HG03520 (cell line): Measurements from ENCODE around the gene GPR3.
"Not testable (repeated sequence)": the region's sequence is repeated elsewhere in the genome, so short reads cannot be mapped to it uniquely, and the experiment has no call there.

ENCODE experiments used
- ATAC-seq: cut with Tn5 transposase; IDR thresholded peaks from one replicate; pipeline ENCODE4 v1.9.1; 2021; ENCODE audit warnings: mild to moderate bottlenecking, moderate library complexity; ENCODE audit not compliant: unreplicated experiment

The GPR3 gene

GRCh38 chr1:27418326-27419185, 26.1 kb downstream of the GPR3 start:
- ATAC-seq: peak; percentile 55

DNA sequence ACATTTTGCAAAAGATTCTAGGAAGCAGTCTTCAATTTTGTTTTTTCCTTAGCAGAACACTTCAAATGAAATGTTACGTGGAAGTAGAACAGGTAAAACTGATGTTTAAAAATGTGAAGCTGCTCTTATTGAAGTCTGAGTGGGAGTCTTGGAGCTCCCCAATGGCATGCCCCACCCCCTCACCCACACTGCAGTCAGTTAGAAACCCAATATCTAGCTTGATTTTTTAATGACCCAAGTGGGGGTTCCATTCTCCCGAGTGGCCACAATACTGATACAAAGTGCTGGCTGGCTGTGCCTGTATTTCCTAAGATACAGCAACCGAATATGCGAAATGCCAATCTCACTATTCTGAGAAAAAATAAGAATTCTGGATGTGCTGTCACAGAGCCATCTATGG, 31.3 kb downstream of the GPR3 start:
- no peak for ATAC-seq

DNA sequence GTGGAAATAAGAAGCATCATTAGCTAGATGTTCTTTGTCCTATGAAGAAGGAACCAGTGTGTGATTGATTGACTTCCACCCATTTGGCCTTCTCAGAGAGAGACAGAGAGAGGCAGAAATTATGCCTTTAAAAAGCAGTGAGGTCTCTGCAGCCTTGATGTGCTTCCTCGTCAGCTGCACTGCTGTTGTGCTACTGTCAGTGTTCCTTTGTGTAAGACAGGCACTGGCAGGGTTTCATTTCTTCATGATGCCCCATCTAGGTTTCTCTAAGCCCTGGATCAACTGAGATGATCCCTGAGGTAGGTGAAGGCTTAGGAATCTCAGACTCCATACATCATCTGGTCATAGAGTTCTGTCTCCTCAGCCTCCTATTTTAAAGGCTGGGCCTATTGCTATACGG, 34.9 kb downstream of the GPR3 start:
- no peak for ATAC-seq

DNA sequence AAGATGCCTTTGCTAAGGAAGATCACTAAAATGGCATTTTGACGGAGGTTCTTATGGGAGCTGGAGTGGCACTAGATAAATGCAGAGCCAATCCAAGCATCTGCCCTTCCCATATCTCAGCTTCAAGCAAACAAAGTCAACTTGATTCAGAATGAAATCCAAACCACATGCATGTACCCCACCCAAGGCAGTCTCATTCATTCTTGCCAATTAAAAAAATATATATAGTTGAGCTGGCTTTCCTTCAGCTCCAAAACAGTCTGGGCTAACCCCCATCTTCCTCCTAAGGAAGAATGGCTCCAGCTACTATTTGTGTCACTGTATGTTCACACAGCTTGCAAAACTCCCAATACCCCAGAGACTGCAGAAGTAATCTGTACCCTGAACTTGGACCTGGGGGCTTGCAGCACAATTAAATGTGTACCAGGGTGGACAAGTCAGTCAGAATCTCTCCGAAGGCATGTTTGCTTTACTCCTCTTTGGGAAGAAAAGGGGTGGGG, 35.4 kb downstream of the GPR3 start:
- no peak for ATAC-seq

GRCh38 chr1:27428316-27429028, 36.0 kb downstream of the GPR3 start:
- no peak for ATAC-seq

DNA sequence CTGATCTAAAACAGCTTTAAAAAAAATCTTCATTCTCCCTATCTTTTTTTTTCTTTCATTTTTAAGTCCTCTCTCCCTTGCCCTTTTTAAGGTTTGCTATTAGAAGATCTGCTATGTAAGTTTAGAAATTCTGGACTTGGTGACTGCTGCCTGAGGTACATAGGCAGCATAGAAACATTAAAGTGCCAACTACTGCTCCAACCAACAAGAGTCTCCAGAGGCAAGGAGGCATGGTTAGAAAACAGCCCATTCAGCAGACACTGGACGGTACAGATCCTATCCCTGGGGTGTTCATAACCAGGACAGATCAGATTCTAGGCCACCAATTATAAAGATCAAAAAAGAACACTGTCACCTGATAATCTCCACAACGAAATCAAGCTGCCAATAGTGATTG, 36.6 kb downstream of the GPR3 start:
- ATAC-seq: no peak

- no peak for ATAC-seq
Measured at GRCh38 chr1:27430903-27431600, 38.6 kb downstream of the GPR3 start.

- ATAC-seq: no peak
Measured at GRCh38 chr1:27431601-27431940, 39.1 kb downstream of the GPR3 start.

- not testable (repeated sequence) for ATAC-seq
Measured at GRCh38 chr1:27432725-27433124, 40.3 kb downstream of the GPR3 start.

DNA sequence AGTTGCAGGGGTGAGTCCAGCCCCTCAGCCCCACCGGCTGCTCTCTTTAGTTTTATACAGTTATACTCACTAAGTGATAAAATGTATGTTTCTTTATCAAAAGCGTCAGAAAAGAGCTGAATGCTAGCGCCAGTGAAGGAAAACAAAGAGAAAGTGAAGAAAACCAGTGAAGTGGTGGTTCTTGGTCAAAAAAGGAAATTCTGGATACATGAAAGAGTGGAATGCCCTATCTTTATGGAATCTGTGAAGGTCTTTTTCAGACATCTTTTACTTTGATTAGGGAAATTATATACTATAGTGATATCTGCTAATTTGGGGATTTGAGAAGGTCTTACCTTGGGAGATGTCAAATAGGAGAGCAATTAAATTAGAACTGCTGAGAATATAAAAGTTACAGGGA, 41.3 kb downstream of the GPR3 start:
- ATAC-seq: no peak

GRCh38 chr1:27435566-27436203, 43.3 kb downstream of the GPR3 start:
- ATAC-seq: no peak

GRCh38 chr1:27436204-27437159, 44.1 kb downstream of the GPR3 start:
- ATAC-seq: no peak

- no peak for ATAC-seq
Measured at GRCh38 chr1:27438621-27439061, 46.2 kb downstream of the GPR3 start.

- ATAC-seq: no peak
Measured at GRCh38 chr1:27439150-27439549, 46.7 kb downstream of the GPR3 start.

DNA sequence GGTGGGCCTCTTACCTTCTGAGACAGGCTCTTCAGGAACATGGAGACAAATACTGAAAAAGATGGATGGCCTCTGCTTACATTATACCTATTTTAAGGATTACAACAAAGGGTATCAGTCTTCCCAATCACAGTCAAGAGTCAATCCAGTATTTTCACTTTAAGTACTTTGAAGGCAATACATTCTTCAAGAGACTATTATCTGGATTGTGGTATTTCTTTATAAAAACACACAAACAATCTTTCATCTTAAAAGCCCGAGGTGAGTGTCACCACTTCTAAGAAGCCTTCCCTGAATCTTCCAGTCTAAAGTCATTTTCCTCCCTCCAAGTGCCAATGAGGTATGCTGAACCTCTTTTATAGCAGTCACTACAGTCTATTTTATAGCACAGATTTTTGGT, 52.2 kb downstream of the GPR3 start:
- no peak for ATAC-seq
